Measurements from ENCODE around the gene APEH.

- TF ChIP-seq CTCF (IDR thresholded peaks at IDR 0.05) (no peak), POLR2A (IDR thresholded peaks at IDR 0.05) (no peak)
These were observed 14.4 kb upstream of the APEH start for GRCh38 chr3:49659756-49660155.
